Measurements from ENCODE around the gene EPHA8.

The EPHA8 gene

DNA sequence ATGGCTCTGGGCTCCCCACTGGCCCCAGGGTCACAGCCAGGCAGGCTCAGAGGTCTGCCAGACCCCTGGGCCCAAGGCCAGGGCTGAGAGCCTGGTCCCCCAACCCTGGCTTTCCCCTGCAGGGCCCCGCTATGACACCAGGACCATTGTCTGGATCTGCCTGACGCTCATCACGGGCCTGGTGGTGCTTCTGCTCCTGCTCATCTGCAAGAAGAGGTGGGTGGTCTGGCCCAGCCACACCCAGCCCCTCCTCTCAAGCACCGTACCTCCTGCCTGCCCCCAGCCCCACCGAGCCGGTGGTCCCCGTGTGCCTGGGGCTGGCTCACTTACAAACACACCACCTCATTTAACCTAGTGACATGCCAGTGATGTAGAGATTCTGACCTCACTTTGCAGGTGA lies 31.8 kb downstream of the EPHA8 start:
- DNase-seq = no peak

DNA sequence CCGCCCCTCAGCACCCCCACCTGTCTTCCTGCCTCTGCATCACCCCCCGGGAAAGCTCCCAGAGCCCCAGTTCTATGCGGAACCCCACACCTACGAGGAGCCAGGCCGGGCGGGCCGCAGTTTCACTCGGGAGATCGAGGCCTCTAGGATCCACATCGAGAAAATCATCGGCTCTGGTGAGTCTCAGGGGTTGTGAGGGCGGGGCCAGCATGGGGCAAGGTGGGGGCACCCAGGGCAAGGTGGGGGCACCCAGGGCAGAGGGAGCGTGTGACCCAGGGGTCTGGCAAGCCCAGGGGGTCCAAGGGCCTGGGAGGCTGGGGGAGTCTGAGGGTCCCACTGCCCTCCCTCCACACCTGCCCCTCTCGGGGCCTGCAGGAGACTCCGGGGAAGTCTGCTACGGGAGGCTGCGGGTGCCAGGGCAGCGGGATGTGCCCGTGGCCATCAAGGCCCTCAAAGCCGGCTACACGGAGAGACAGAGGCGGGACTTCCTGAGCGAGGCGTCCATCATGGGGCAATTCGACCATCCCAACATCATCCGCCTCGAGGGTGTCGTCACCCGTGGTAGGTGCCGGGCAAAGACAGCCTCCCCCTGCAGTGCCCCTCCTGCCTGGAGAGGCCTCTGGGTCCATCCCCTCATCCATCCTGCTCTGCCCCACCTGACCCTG lies 34.1 kb downstream of the EPHA8 start:
- no peak for DNase-seq

DNA sequence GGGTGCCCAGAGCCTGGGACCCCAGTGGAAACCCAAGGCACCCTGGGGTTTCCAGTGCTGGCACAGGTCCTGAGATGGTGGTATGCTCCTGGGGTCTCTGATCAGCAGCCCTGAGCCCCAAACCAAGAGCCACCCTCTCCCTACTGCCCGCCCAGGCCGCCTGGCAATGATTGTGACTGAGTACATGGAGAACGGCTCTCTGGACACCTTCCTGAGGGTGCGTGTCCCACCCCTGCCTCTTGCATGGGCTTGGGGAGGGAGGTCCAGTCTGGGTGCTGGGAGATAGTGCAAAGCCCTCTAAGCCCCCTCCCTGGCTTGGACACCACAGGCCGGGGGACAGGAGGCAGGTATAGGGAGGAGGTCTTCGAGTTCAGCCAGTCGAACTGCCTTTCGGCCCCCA lies 34.7 kb downstream of the EPHA8 start:
- DNase-seq = no peak

DNA sequence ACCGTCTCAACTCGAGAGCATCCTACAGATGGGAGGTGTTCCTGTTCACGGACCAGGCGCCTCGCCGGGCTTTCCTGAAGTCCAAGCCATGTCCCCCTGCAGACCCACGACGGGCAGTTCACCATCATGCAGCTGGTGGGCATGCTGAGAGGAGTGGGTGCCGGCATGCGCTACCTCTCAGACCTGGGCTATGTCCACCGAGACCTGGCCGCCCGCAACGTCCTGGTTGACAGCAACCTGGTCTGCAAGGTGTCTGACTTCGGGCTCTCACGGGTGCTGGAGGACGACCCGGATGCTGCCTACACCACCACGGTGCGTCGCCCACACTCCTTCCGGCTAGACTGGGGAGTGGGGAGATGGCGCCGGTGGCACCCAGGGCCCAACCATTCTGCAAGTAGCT lies 35.4 kb downstream of the EPHA8 start:
- no peak for DNase-seq

DNA sequence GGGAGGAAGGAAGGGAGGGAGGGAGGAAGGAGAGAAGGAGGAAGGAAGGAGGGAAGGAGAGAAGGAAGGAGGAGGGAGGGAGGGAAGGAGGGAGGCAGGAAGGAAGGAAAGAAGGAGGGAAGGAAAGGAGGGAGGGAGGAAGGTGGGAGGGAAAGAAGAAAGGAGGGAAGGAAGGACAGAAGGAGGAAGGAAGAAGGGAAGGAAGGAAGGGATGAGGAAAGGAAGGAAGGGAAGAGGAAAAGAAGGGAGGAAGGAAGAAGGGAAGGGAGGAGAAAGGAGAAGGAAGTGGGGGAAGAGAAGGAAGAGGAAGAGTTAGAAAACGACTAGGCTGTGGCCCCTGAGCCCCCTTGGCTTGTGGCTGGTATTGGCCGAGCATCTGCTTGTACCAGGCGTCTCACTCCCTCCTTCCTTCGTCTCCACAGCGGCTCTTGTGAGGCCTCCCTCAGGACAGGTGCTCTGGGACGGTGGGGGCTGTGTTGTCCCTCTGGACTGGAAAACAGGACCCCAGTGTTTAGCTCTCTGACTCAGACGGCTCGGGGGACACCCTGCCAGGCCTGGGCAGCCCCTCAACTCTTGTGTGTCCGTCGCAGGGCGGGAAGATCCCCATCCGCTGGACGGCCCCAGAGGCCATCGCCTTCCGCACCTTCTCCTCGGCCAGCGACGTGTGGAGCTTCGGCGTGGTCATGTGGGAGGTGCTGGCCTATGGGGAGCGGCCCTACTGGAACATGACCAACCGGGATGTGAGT lies 37.0 kb downstream of the EPHA8 start:
- DNase-seq = no peak

DNA sequence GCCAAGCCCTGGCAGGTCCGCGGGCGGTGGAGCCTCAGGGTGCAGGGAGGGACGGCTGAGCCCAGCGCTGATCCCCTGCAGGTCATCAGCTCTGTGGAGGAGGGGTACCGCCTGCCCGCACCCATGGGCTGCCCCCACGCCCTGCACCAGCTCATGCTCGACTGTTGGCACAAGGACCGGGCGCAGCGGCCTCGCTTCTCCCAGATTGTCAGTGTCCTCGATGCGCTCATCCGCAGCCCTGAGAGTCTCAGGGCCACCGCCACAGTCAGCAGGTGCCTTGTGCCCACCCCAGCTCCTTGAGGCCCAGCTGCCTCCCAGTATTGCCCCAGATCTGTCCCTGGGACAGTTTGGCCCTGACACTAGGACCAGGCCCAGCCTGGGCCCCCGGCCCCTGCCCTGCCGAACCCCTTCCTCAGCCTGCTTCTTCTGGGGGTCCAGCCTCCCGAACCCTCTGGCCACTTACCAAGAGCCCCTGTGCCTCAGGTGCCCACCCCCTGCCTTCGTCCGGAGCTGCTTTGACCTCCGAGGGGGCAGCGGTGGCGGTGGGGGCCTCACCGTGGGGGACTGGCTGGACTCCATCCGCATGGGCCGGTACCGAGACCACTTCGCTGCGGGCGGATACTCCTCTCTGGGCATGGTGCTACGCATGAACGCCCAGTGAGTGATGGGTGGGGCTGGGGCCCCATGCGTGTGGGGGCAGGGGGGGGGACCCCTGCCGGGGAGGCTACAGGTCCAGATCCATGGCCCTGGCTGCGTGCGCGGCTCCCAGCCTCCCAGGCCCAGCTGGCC lies 37.7 kb downstream of the EPHA8 start:
- DNase-seq = no peak

DNA sequence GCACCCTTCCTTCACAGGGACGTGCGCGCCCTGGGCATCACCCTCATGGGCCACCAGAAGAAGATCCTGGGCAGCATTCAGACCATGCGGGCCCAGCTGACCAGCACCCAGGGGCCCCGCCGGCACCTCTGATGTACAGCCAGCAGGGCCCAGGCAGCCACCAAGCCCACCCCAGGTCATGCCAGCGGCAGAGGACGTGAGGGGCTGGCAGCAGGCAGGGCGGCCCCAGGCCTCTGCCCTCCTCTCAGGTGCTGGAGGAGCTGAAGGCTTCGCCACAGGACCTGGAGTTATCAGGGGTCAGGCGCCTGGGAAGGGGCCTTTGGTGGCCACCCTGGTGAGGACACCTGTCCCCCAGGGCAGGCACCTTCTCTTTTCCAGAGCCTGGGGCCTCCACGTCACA lies 38.3 kb downstream of the EPHA8 start:
- no peak for DNase-seq

DNA sequence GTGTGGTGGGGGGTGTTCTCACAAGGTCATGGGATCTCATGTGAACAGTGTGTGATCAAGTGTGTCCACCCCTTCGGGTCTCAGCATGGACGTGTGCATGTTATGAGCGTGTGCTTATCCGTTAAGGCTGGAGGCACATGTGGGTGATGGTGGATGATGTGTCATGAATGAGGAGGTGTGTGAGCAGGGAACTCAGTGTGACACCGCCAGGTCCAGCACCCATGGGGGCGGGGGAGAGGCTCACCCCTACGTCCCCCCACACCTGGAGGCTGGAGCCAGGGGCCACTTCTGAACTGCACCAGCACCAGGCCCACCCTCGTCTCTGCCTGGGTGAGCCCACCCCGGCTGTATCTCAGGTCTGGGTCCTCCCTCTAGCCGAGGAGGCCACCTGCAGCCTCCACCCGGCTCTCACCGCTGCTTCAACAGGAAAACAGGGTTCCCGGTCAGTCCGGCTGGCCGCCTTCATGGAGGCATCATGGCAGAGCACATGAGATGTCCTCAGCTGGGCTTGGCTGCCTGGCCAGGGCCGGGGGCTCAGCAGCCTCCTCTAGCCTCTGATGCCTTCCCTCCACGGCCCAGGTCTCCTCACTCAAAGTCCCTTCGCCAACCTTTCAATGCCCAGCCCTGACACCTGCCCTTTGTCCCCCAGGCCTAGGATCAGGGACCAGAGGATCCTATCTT lies 38.9 kb downstream of the EPHA8 start:
- no peak for DNase-seq

DNA sequence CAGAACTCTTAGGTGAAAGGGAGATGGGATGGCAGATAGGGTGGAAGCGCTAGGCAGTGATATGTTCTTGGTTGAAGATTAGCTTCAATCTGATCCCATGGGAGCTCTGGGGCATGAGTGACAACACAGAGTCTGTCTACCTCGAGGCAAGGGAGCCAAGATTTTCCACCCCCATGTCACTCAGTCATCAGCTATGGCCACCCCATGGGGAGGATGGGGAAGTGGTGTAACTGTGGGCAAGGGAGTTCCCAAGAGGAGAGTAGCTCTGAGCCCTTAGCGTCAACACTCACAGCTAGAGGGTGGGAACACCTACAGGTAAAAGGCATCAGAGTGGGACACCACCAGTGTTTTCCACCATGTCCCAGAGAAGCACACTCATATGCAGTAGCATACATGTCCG lies 42.9 kb downstream of the EPHA8 start:
- DNase-seq = no peak

DNA sequence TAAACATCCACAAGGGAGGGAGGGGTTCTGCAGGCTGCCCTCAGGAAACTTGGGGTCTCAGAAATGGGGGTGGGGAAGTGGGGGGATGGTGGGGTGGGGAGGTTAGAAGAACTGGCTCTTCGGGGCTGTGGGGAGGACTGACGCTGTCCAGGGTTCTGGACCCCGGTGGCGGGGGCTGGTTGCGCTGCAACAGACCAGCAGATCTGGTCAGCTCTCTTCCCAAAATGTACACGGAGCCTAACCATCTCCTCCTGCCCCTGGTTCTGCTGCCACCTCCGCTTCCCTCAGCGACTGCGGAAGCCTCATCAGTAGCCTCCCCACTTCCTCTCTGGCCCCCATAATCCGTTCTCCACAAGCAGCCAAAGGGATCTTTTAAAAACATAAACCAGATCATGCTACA lies 43.9 kb downstream of the EPHA8 start:
- DNase-seq = no peak

DNA sequence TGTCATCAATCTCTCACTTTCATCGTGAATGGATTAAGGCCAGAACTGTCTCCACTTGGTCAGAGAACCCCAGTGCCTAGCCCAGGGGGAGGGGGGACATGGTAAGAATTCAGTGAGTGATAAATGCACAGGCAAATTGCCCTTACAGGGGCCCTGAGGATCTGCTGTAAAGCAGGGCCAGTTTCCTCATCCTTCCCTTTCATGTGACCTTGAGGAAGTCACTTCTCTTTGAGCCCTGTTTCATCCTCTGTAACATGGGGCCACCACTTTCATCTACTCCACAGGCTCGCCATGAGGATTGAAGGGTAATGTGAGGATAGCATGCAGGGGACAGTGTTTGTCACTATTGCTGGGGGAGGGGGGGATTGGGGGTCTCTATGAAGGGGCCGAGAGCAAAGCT lies 45.1 kb downstream of the EPHA8 start:
- no peak for DNase-seq

DNA sequence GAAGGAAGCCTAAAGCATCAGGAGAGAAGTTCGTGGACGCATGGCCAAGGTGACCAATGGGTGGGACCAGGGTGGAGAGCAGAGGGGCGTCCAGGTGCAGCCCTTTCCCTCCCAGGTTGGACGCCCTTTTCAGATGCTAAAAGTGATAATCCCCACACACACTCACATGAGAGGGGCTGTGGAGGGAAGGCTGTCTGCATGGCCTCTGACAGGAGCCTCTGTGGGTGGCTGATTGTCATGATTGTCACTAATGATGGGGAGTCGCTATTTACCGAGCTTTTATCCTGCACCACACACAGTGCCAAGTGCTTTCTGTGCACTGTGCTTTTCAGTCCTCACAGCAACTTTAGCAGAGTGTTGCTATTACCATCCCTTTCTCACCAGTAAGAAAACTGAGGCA lies 46.0 kb downstream of the EPHA8 start:
- DNase-seq = no peak

DNA sequence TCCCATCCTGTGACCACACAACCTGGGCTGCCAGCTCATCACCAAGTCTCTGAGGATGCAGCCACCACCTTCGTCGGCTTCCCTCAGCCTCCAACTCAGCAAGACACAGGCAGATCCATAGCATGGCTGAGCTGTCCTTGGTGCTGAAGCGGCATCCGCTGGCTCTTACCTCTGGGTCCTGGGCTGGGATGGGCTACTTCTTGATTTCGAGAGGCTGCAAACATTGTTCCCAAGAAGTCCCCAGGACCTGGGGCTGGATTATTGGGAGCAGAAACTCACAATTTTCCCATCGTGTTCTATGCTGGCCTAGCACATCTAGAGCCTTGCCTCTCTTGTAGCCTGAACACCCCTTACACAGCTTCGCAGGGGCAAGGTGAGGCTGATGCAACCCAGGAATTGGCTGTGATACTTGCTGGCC lies 48.2 kb downstream of the EPHA8 start:
- DNase-seq = no peak

DNA sequence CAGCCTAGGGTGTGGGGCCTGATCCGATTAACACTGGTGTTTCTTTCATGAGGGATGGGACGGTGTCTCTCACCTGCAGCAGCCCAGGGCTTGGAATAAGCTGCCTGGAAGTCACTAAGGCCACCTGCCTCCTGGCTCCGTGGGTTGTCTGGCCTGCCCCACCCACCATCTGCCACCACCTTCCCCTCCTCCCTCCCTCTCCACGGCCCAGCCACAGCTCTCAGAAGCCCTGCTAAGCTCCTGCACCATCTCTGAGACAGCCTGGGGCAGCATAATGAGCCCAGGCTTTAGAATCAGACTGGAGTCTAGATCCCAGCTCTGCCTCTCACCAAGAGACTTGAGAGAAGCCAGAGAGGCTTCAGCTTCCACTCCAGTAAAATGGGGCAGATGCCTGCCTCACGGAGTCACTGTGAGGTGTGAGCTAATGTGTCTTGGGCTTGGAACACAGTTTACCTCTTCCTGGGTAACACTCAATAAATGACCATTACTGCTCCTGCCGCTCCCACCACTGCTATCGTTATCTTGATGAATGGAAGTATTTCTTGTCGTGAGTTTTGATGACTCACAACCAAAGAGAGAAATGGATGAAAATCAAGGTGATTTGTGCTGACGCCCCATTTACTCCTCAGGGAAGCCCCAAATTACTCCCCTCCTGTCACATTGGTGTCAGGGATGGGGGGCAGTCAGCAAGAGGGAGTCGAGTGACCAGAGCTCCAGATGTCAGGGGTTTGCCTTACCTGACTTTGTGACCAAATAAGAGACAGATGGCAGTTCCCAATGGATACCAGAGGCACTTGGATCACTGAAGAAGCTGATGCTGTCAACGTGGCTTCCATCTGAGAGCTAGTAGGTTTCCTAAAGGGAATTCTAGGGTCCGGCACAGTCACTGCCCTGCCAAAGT lies 49.6 kb downstream of the EPHA8 start:
- DNase-seq = no peak

DNA sequence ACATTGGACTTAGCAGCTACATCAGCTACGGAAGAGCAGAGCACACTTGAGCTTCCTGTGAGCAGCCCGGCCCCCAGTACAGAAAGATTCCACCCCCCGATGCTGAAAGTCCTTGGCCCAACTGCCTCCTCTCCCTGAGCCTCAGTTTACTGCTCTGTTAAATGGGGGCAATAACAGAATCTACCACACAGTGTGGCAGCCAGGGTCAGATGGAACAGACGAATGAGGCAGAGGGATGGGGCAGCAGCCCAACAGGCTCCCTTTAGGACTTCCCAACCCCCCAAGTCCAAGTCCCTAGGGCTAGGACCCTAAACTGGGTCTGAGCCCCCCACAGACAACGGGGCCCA lies 50.3 kb downstream of the EPHA8 start:
- DNase-seq = no peak

DNA sequence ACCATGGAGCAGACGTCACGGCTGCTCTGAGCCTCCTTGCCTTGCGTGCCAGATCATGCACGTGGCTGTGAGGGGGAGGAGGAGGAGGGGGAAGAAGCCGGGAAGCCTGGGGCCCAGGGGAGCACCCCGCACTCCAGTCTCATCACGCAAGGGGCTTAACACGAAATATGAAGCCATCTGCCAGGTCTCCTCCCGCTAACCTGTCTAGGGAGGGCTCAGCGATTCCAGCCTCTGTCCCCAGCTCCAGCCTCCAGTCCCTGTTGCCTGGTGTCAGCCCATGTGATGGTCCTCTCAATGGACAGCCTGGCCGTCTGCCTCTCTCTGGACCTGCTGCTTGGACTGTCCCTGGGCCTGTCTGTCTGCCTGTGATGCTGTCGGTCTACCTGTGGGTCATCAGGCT lies 50.7 kb downstream of the EPHA8 start:
- no peak for DNase-seq

DNA sequence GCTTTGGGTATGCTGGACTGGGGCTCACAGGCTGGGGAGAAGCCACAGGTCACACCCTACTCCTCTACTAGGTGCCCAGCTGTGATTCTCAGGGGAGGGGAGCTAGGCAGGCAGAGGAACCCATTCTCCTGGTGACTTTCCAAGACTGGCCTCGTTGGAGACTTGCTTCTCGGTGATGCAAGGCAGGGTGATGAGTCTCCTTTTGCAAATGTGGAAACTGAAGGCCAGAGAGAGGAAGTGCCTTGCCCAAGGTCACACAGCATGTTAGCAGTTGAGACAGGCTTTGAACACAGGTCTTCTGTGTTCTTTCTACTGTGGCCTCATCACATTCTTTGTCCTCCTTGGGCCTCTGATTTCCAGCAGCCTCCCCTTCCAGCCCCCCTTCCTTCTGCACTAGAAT lies 52.6 kb downstream of the EPHA8 start:
- no peak for DNase-seq

DNA sequence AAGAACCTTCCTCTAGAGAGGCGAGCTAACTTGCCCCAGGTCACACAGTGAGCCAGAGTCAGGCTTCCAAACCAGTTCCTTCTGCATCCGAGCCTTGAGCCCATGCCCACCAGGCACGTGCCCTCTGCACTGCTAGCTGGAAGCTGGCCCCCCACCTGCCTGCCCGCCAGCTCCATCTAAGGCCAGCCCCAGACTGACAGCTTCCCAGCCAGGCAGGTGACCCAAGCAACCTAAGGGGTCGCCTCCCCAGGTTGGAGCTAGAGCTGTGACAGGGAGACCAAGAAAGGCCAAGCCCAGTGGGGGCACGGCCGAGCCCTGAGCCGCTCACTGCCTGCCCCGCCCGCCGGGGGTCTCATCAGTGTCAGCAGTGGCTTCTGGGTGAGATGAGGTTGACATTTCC lies 53.3 kb downstream of the EPHA8 start:
- DNase-seq = no peak

DNA sequence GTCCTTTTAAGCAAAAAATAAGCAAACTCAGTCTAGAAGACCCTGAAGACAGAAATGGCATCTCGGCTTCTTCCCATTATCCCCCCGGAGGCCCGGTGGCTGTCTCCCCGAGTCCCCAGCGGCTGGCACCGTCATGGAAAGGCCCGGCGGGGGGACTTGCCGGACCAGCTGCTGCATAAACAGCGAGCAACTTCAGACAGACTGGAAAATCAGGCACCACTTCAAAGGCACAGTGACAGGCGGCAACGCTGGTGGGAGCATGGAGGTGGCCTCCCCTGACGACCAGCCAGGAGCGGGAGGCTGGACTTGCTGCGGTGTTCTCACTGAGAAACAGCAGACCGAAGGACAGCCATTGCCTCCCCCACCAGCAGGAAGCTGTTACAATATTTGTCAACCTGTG lies 54.8 kb downstream of the EPHA8 start:
- DNase-seq = no peak

DNA sequence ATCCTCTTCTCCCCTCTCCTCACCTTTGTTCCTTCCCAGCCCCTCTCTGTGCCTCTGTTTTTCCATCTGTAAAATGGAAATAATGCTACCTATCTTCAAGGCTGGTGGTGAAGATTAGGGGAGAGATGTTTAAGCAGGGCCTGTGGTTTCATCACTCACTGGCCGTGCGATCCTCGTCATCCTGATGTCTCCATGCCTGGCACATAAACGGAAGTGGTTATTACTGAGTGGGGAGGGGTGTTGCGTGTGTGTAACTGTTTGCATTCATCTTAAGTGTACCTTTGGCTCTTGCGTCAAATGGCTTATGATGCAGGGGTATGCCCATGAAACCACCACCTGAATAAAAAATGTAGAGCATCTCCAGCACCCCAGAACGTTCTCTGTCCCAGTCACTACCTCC lies 56.0 kb downstream of the EPHA8 start:
- DNase-seq = no peak

DNA sequence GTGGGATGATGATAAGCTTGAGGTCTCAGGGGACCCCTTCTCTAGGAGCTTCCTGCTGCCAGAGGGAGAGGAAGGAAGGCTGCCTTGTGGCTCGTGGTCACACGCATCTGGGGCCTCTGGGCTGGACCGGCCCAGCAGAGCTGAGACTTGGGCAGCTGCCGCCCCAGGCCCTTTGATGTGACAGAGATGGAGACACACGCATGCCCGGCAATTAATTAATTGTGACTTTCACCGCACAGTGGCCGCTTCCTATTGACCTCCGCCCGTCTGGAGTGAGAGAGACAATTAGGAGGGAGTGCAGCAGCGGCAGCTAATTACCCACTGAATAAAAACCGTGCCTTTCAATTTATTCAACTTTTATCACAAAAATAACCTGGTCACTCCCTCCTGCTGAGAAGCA lies 56.5 kb downstream of the EPHA8 start:
- DNase-seq = no peak

DNA sequence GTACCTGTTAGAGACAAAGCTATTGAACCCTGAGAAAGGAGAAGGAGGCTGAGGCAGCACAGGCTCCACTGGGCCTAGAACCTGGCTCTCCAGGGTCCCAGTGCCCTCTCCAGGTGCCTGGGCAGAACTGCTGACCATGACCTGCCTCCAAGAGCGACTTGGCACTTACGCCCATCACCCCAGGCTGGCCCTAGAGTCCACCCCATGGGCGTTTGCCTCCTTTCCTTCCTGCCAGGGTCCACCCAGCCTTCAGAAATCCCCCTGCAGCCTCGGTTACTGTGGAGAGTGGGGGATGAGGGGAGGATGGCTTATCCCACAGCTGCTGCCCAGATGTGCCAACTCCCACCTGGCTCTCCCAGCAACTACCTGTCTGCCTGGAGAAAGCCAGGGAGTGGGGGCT lies 58.5 kb downstream of the EPHA8 start:
- DNase-seq = no peak
